Measurements from ENCODE around the gene GMEB1.
"Not testable (repeated sequence)": the region's sequence is repeated elsewhere in the genome, so short reads cannot be mapped to it uniquely, and the experiment has no call there.

The GMEB1 gene

DNA sequence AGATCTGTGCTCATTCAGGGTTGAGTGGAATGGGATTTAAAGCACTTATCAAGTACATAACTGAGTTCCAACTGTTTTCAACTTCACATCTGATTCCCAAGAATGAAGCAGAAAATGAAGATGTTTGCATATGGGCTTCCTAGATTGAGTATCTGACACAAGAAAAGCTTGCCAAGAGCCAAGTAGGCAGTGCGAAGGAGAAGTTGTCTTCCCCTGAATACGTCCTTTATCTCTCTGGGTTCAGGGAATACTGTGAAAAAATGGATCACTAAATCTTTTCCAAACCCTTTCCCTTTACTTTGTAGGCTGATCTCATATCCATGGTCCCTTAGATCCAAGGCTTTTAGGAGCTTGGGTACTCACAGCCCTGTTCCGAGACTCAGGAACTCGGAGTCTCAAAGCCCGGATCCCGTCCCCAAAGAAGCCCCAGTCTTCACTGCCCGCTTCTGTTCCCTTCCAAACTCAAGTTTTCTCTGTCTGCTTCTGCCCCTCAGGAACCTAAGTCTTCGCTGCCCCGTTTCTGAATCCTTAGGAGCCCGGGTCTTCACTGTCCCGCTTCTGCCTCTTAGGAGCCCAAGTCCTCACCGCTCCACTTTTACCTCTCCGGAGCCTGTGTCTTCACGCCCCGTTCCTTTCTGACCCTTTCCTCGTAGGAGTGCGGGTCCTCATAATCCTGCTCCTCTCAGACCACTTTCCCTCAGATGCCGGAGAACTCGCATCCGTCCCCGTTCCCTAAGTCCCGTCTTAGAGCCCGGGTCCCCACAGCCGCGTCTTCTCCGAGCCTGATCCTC is 26.3 kb upstream of the GMEB1 start:
- Histone ChIP-seq H3K9me3 (no peaks in the 10 kb centered on the region), H3K36me3 (no peaks in the 10 kb centered on the region), H3K27me3 (no peaks in the 10 kb centered on the region), H3K4me1 (ENCODE audit: control insufficient read depth in 1 of 2, insufficient read depth in 1 of 2, low read depth in 1 of 2, low read length in 1 of 2) (peaks cover 33 to 38% of the 10 kb centered on the region in 2 experiments), H3K4me3 (ENCODE audit: low read depth in 1 of 2, low read length in 1 of 2) (peak overlapping the region; percentile 84 to 95), H3K27ac (peak overlapping the region; percentile 96)
- TF ChIP-seq, protein P1, sequence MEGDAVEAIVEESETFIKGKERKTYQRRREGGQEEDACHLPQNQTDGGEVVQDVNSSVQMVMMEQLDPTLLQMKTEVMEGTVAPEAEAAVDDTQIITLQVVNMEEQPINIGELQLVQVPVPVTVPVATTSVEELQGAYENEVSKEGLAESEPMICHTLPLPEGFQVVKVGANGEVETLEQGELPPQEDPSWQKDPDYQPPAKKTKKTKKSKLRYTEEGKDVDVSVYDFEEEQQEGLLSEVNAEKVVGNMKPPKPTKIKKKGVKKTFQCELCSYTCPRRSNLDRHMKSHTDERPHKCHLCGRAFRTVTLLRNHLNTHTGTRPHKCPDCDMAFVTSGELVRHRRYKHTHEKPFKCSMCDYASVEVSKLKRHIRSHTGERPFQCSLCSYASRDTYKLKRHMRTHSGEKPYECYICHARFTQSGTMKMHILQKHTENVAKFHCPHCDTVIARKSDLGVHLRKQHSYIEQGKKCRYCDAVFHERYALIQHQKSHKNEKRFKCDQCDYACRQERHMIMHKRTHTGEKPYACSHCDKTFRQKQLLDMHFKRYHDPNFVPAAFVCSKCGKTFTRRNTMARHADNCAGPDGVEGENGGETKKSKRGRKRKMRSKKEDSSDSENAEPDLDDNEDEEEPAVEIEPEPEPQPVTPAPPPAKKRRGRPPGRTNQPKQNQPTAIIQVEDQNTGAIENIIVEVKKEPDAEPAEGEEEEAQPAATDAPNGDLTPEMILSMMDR (IDR thresholded peaks at IDR 0.05): no peak

GRCh38 chr1:28642847-28643635 is 25.5 kb upstream of the GMEB1 start, which contains the start of gene TAF12:
Gene TAF12, minus strand, starts transcription at chr1:28643067. Its CDS starts 20,986 bp downstream, at chr1:28622081.
- Histone ChIP-seq H3K27ac (peak within 1 kb of the TSS; percentile 96), H3K4me1 (ENCODE audit: control insufficient read depth in 1 of 2, insufficient read depth in 1 of 2, low read depth in 1 of 2, low read length in 1 of 2) (peaks cover 41 to 46% of the 10 kb centered on the region in 2 experiments), H3K36me3 (no peaks in the 10 kb centered on the region), H3K4me3 (ENCODE audit: low read depth in 1 of 2, low read length in 1 of 2) (peak within 1 kb of the TSS; percentile 84 to 95), H3K27me3 (no peaks in the 10 kb centered on the region), H3K9me3 (no peaks in the 10 kb centered on the region)
- TF ChIP-seq, protein P1 (IDR thresholded peaks at IDR 0.05): peak; percentile 66

DNA sequence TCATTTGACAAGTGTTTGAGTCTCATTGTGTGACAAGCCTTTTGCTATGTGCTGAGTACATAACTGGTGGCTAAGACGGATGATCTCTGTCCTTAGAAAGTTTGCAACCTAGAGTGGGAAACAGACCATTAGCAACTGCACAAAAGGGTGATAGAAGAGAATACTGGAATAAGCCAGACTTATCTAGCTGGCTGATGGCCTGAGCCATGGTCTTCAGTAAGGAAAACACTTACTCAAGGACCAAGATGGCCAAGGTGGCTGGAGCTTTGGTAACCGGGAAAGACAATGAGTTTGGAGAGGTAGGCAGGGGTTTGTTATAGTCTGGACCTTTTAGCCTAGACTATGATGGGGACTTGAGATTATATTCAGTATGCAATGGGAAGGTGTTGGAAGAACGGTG is 24.1 kb upstream of the GMEB1 start:
- H3K27ac ChIP-seq: peak overlapping the region; percentile 96
- H3K36me3 ChIP-seq: no peaks in the 10 kb centered on the region
- no peaks in the 10 kb centered on the region for H3K27me3 ChIP-seq
- no peaks in the 10 kb centered on the region for H3K9me3 ChIP-seq
- no peak overlapping the region for H3K4me3 ChIP-seq (ENCODE audit: low read depth in 1 of 2, low read length in 1 of 2)
- TF ChIP-seq, protein P1 (IDR thresholded peaks at IDR 0.05): no peak
- H3K4me1 ChIP-seq (ENCODE audit: control insufficient read depth in 1 of 2, insufficient read depth in 1 of 2, low read depth in 1 of 2, low read length in 1 of 2): peaks cover 54 to 56% of the 10 kb centered on the region in 2 experiments

- H3K4me1 ChIP-seq (ENCODE audit: control insufficient read depth in 1 of 2, insufficient read depth in 1 of 2, low read depth in 1 of 2, low read length in 1 of 2): peaks cover 56 to 57% of the 10 kb centered on the region in 2 experiments
Measured at GRCh38 chr1:28645406-28645805, 23.2 kb upstream of the GMEB1 start.

DNA sequence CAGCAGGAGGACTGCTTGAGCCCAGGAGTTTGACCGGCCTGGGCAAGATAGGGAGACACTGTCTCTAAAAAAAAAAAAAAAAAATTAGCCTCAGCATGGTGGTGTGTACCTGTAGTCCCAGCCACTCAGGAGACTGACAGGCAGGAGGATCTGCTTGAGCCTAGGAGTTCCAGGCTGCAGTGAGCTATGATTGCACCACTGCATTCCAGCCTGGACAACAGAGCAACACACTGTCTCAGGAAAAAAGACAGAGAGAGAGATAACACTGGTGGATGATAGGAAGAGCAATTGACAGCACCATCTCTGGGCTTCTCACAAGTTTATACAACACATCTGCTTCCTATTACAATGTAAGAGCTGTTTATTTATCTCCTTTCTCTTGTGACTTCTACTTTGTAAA is 22.5 kb upstream of the GMEB1 start:
- Histone ChIP-seq H3K4me3 (ENCODE audit: low read depth in 1 of 2, low read length in 1 of 2) (no peak overlapping the region), H3K27me3 (no peaks in the 10 kb centered on the region), H3K36me3 (no peaks in the 10 kb centered on the region), H3K27ac (no peak overlapping the region), H3K9me3 (no peaks in the 10 kb centered on the region), H3K4me1 (ENCODE audit: control insufficient read depth in 1 of 2, insufficient read depth in 1 of 2, low read depth in 1 of 2, low read length in 1 of 2) (peaks cover 53 to 56% of the 10 kb centered on the region in 2 experiments)
- TF ChIP-seq, protein P1 (IDR thresholded peaks at IDR 0.05): no peak

More at GRCh38 chr1:28645406-28645805, 23.2 kb upstream of the GMEB1 start:
- not testable (repeated sequence) for H3K27ac ChIP-seq; H3K9me3 ChIP-seq; H3K4me3 ChIP-seq (ENCODE audit: low read depth in 1 of 2, low read length in 1 of 2); H3K27me3 ChIP-seq; H3K36me3 ChIP-seq
